K562 (cell line): ENCODE data around the gene INS. TPM values are rescaled to one million over a fixed set of nuclear protein-coding genes. Genes with fewer than 3 reads are reported as not detected.
A peak's percentile ranks its signal among the peaks of the same experiment; 100 is the strongest.
"Not testable (repeated sequence)": the region's sequence is repeated elsewhere in the genome, so short reads cannot be mapped to it uniquely, and the experiment has no call there.

Source experiments
- ATAC-seq: fragments of 200-7000 bp; cut with Tn5 transposase; 3 replicates; pipeline ENCODE4 v1.9.1; 2020; ENCODE audit warnings: moderate library complexity
- BruUV-seq: library from RNA; stranded (reverse); fragments of 400-500 nt; replicated peaks from 2 replicates; lab custom pipeline; 2021; lab: Mats Ljungman, UMichigan
- CTCF ChIA-PET: fragments of 300-600 bp; formaldehyde crosslinking; extraction: SDS; loops from one replicate; lab custom pipeline; 2021; ENCODE audit warnings: low intra/inter-chr PET ratio; lab: Yijun Ruan, JAX
- POLR2A ChIA-PET: fragments of 300-600, 350-650 bp; sonication (Branson Sonifier 250); formaldehyde crosslinking; extraction: SDS; loops from one replicate; lab custom pipeline; 2021; ENCODE audit warnings: antibody characterized with exemption, inconsistent platforms; lab: Yijun Ruan, JAX
- DNase-seq, 4 experiments: peaks; one replicate each; pipeline versions ENCODE4 v3.0.0 to v3.0.0-alpha.2; 2011 to 2018; ENCODE audit warnings: low spot score in 3 of 4, mixed read lengths in 3 of 4; ENCODE audit errors: extremely low read depth in 1 of 4
- FAIRE-seq: peaks from 2 replicates; lab custom pipeline; 2011; peaks lifted over from hg19 to GRCh38; lab: Jason Lieb, UNC
- H2AFZ ChIP-seq: 2 replicates; pipeline ENCODE4 v1.6.0; 2011; ENCODE audit warnings: low read depth, low read length, control low read depth, inconsistent platforms
- H3K27ac ChIP-seq: fragments of 200-600 bp; 3 replicates; pipeline ENCODE4 v1.8.0; 2011; ENCODE audit warnings: low read depth, mild to moderate bottlenecking, control low read depth, inconsistent platforms, low read length, moderate library complexity, mixed read lengths; ENCODE audit errors: extremely low read depth
- H3K27me3 ChIP-seq, 2 experiments: fragments of 300-600 bp in 1 of 2; 2 replicates in 1 of 2; 3 replicates in 1 of 2; pipeline versions ENCODE4 v1.6.0 to v1.8.0; 2011; ENCODE audit warnings: inconsistent platforms in 2 of 2, low read length in 2 of 2, mild to moderate bottlenecking in 1 of 2, mixed read lengths in 1 of 2, moderate library complexity in 1 of 2; ENCODE audit not compliant: control insufficient read depth in 2 of 2, insufficient read depth in 2 of 2
- H3K36me3 ChIP-seq: fragments of 300-600 bp; 3 replicates; pipeline ENCODE4 v1.8.0; 2011; ENCODE audit warnings: mild to moderate bottlenecking, low read length, inconsistent platforms; ENCODE audit not compliant: control insufficient read depth, insufficient read depth
- H3K4me1 ChIP-seq, 2 experiments: fragments of 200-600 bp in 1 of 2; replicated peaks in 1 of 2; 2 replicates in 1 of 2; 3 replicates in 1 of 2; pipeline versions ENCODE4 v1.5.1 to v1.8.0; 2011; ENCODE audit warnings: inconsistent platforms in 2 of 2, low read length in 2 of 2, mild to moderate bottlenecking in 1 of 2, mixed read lengths in 1 of 2, moderate library complexity in 1 of 2; ENCODE audit not compliant: control insufficient read depth in 2 of 2, insufficient read depth in 2 of 2
- H3K4me2 ChIP-seq: 2 replicates; pipeline ENCODE4 v1.6.1; 2011; ENCODE audit warnings: low read length, control low read depth, inconsistent platforms, mixed read lengths; ENCODE audit not compliant: insufficient read depth
- H3K4me3 ChIP-seq: fragments of 200-600 bp; sonication (generic), shearing (Covaris generic); 2 replicates; pipeline ENCODE4 v1.5.1; 2016; ENCODE audit warnings: control low read depth, inconsistent platforms
- H3K79me2 ChIP-seq: fragments of 200-600 bp; 3 replicates; pipeline ENCODE4 v1.8.0; 2011; ENCODE audit warnings: low read length, inconsistent platforms; ENCODE audit not compliant: control insufficient read depth, insufficient read depth
- H3K9ac ChIP-seq, 2 experiments: 2 replicates each; pipeline versions ENCODE4 v1.6.0 to v1.6.1; 2011; ENCODE audit warnings: low read depth in 2 of 2, low read length in 2 of 2, control low read depth in 1 of 2, inconsistent platforms in 1 of 2, mild to moderate bottlenecking in 1 of 2, mixed read lengths in 1 of 2; ENCODE audit not compliant: insufficient read depth in 1 of 2
- H3K9me1 ChIP-seq: one replicate; pipeline ENCODE4 v1.6.0; 2011; ENCODE audit warnings: inconsistent platforms, mild to moderate bottlenecking, low read length, moderate library complexity; ENCODE audit not compliant: control insufficient read depth, insufficient read depth
- H3K9me3 ChIP-seq: replicated peaks from 2 replicates; pipeline ENCODE4 v1.5.1; 2011; ENCODE audit warnings: low read depth, low read length, inconsistent platforms; ENCODE audit not compliant: control insufficient read depth, insufficient read depth
- H4K20me1 ChIP-seq: replicated peaks from 2 replicates; pipeline ENCODE4 v1.6.1; 2011; ENCODE audit warnings: low read length, inconsistent platforms, mixed read lengths; ENCODE audit not compliant: control insufficient read depth, insufficient read depth
- CTBP1 ChIP-seq: fragments of 450-650 bp; IDR thresholded peaks from 2 replicates; pipeline ENCODE4 v1.6.1; 2016; ENCODE audit warnings: borderline replicate concordance
- POLR2B ChIP-seq: fragments of 450-650 bp; IDR thresholded peaks from 2 replicates; pipeline ENCODE4 v1.6.1; 2018; ENCODE audit warnings: low read depth; ENCODE audit not compliant: partially characterized antibody
- SP1 ChIP-seq: sonication (generic); formaldehyde crosslinking; IDR thresholded peaks from 2 replicates; pipeline ENCODE4 v1.8.1; 2022; ENCODE audit warnings: mild to moderate bottlenecking, missing genetic modification reagents
- ZBTB7A ChIP-seq: IDR thresholded peaks from 2 replicates; pipeline ENCODE4 v1.6.1; 2011; ENCODE audit warnings: low read depth, mild to moderate bottlenecking, low read length, moderate library complexity, borderline replicate concordance; ENCODE audit not compliant: control insufficient read depth
- ZNF830 ChIP-seq: fragments of 250-450 bp; sonication (Bioruptor Pico); IDR thresholded peaks from 2 replicates; pipeline ENCODE4 v1.5.0; 2021; ENCODE audit warnings: mild to moderate bottlenecking
- WGBS: fragments of 100-300 bp; shearing (Covaris generic); methylation state at CpG from one replicate; pipeline ENCODE4 v1.1.6; 2016; ENCODE audit warnings: low coverage, mixed read lengths; ENCODE audit not compliant: insufficient coverage; ENCODE audit errors: missing lambda C conversion rate; 5-methylcytosine and 5-hydroxymethylcytosine counted together
- in situ Hi-C: fragments of 300-500 bp; cut with MboI; formaldehyde crosslinking; loops from 4 replicates; pipeline ENCODE4 v1.15.0; 2018; ENCODE audit warnings: inconsistent platforms, mixed read lengths
- intact Hi-C: fragments of 100-400 bp; cut with micrococcal nuclease; formaldehyde crosslinking; loops from 2 replicates; pipeline ENCODE4 v1.14.2; 2022
- polyA plus RNA-seq, 8 experiments: library from polyadenylated mRNA; depleted of rRNA in 4 of 8; stranded (reverse) in 5 of 8; unstranded in 3 of 8; fragments of >200 nt; fragmentation: Nextera tagmentation in 2 of 8; fragmentation: Illumina TruSeq in 1 of 8; extraction: Ambion mirVana in 2 of 8; extraction: Trizol in 1 of 8; gene quantifications; 2 replicates each; pipeline versions ENCODE4 v1.2.1 to v1.2.3, GENCODE V29; 2011 to 2014; ENCODE audit warnings: inconsistent platforms in 1 of 8, missing spikeins in 1 of 8
- total RNA-seq, 7 experiments: library from RNA; depleted of rRNA in 6 of 7; stranded (reverse); fragments of >200 nt in 6 of 7; fragmentation: Illumina TruSeq in 2 of 7; extraction: Trizol in 2 of 7; gene quantifications; 2 replicates each; pipeline versions ENCODE4 v1.2.1 to v1.2.3, GENCODE V29; 2011 to 2021; ENCODE audit warnings: low replicate concordance in 1 of 7
- TF ChIP-seq, protein P1 (sequence below): fragments of 200-400 bp; formaldehyde crosslinking; IDR thresholded peaks from 2 replicates; pipeline ENCODE4 v1.6.1; 2017; ENCODE audit warnings: mild to moderate bottlenecking, low read depth, low read length, moderate library complexity

Gene INS
- total and polyA plus RNA-seq, 9 of the 15 experiments (the other 6 are each of a cell fraction or from before 2014, with no cell fraction given): not detected

DNA sequence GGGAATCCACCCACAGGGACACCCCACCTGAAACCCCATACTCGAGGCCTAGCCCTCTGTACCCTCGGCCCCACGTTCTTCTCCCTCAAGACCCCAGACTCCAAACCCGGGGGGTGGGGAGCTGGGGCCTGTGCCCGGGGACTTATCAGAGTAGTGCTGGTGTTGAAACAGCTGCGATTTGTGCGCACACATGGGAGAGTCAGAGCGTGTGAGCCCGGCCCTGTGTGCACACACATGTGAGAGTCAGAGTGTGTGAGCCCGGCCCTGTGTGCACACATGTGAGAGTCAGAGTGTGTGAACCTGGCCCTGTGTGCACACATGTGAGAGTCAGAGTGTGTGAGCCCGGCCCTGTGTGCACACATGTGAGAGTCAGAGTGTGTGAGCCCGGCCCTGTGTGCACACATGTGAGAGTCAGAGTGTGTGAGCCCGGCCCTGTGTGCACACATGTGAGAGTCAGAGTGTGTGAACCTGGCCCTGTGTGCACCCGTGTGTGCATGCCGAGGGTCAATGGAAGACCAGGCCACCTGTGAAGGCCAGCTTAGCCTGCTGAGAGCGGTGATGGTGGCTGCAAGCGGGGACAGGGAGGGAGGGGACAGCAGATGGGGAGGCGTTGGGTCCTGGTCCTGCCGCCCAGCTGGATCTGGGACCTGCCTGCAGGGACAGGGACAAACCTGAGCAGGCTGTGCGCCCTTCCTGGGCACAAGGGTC, 33.0 kb upstream of the INS start:
- Histone ChIP-seq H3K4me1 (peaks cover 2 to 72% of the 10 kb centered on the region in 2 experiments; a peak in 3 of 5 replicates), H3K9ac (peak overlapping the region in 1 of 2 experiments; percentile 83; a peak in 2 of 4 replicates), H3K4me2 (peak overlapping the region; percentile 7; the same call in 1 of the 2 replicates), H3K27me3 (peaks cover 11 to 42% of the 10 kb centered on the region in 2 experiments; a peak in 4 of 5 replicates)
- ChIA-PET CTCF (interaction anchor here (0.5 to 2.0 kb wide), 4 partner anchors 101 to 227 kb away, joined by 3 to 12 read pairs (median 6); no protein-coding TSS in a partner anchor), POLR2A (interaction anchor here (0.8 to 1.1 kb wide), 4 partner anchors 8 to 111 kb away, joined by 3 to 4 read pairs (median 3); no protein-coding TSS in a partner anchor)
- FAIRE-seq, H3K27ac ChIP-seq, in situ Hi-C loops, ATAC-seq, H3K36me3 ChIP-seq, H4K20me1 ChIP-seq, H3K9me1 ChIP-seq, H3K4me3 ChIP-seq, BruUV-seq, DNase-seq, H3K9me3 ChIP-seq, H2AFZ ChIP-seq, H3K79me2 ChIP-seq: not testable (repeated sequence)
- 4% methylated on average over 10 of the region's 20 CpGs for WGBS
- intact Hi-C loops: loop anchor here (10.0 kb wide), 1 partner anchor 341 kb away; no protein-coding TSS in a partner anchor

DNA sequence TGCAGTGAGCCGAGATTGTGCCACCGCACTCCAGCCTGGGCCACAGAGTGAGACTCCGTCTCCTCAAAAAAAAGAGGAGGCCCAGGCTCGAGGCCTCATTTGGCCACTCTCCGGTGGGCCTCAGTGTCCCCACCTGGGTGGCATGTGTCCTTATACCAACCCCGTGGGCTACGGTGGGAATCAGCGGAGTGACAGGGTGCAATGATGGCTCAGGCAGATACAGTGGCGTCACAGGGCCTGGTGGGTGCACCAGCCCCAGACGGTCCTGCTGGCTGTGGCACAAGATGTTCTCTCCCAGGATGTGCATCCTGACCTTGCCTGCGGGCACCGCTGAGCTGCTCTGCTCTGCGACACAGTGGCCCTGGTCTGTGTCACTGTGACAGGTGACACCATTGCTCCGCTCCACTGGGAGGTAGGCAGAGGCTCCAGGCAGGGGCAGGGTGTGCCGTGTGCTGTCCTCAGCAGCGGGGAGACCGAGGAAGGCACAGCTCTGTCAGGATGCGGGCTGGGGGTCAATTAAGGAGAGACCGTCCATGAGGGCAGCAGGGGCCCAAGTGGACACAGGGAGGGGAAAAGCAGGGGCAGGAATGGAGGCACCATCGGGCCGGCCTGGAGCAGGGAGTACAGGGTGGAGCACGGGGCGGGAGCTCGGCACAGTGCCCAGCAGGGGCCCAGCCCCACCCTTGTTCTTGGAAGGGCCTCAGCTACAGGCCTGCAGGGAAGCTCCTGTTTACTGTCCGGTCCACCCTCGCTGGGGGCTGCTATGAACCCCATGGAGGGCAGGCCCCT, 32.3 kb upstream of the INS start:
- in situ Hi-C loops: no loop called here
- TF ChIP-seq, protein P1, sequence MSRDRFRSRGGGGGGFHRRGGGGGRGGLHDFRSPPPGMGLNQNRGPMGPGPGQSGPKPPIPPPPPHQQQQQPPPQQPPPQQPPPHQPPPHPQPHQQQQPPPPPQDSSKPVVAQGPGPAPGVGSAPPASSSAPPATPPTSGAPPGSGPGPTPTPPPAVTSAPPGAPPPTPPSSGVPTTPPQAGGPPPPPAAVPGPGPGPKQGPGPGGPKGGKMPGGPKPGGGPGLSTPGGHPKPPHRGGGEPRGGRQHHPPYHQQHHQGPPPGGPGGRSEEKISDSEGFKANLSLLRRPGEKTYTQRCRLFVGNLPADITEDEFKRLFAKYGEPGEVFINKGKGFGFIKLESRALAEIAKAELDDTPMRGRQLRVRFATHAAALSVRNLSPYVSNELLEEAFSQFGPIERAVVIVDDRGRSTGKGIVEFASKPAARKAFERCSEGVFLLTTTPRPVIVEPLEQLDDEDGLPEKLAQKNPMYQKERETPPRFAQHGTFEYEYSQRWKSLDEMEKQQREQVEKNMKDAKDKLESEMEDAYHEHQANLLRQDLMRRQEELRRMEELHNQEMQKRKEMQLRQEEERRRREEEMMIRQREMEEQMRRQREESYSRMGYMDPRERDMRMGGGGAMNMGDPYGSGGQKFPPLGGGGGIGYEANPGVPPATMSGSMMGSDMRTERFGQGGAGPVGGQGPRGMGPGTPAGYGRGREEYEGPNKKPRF: no peak
- TF ChIP-seq ZNF830 (CRISPR knock-in tag) (no peak), SP1 (CRISPR knock-in tag) (no peak), CTBP1 (peak; percentile 20; the same call in 1 of the 2 replicates), POLR2B (no peak), ZBTB7A (0 out of 2 replicates have a peak, but pooled peaks have one; percentile 3)

More for the DNA sequence above, 32.3 kb upstream of the INS start:
- FAIRE-seq: no peak
- Histone ChIP-seq H3K9ac (peak overlapping the region in 1 of 2 experiments; percentile 83; a peak in 2 of 4 replicates), H3K27me3 (peaks cover 11 to 42% of the 10 kb centered on the region in 2 experiments; a peak in 4 of 5 replicates), H3K9me3 (no peaks in the 10 kb centered on the region), H3K4me1 (peaks cover 2 to 68% of the 10 kb centered on the region in 2 experiments; a peak in 3 of 5 replicates), H3K4me3 (no peak overlapping the region), H4K20me1 (peaks cover 9% of the 10 kb centered on the region), H3K9me1 (no peaks in the 10 kb centered on the region), H3K36me3 (no peaks in the 10 kb centered on the region), H3K27ac (no peak overlapping the region), H3K4me2 (peak overlapping the region; percentile 7; the same call in 1 of the 2 replicates), H3K79me2 (no peaks in the 10 kb centered on the region), H2AFZ (peak overlapping the region; percentile 58; the same call in 1 of the 2 replicates)
- WGBS: 9% methylated on average over 25 of the region's 26 CpGs
- CTCF ChIA-PET: no interaction called here
- intact Hi-C loops: loop anchor here (10.0 kb wide), 1 partner anchor 342 kb away; no protein-coding TSS in a partner anchor
- peak; percentile 47 to 72 (median 58) for DNase-seq
- peak; percentile 67 for ATAC-seq
- POLR2A ChIA-PET: interaction anchor here (0.8 to 1.1 kb wide), 2 partner anchors 9 to 10 kb away, joined by 3 read pairs; no protein-coding TSS in a partner anchor
- BruUV-seq: no TSS peak
